ENCODE results near the gene ITGA7. TPM values are rescaled to one million over a fixed set of nuclear protein-coding genes. Genes with fewer than 3 reads are reported as not detected.

ITGA7 gene
- total RNA-seq, 1 donor from 2014 or later = 39.2 TPM

DNA sequence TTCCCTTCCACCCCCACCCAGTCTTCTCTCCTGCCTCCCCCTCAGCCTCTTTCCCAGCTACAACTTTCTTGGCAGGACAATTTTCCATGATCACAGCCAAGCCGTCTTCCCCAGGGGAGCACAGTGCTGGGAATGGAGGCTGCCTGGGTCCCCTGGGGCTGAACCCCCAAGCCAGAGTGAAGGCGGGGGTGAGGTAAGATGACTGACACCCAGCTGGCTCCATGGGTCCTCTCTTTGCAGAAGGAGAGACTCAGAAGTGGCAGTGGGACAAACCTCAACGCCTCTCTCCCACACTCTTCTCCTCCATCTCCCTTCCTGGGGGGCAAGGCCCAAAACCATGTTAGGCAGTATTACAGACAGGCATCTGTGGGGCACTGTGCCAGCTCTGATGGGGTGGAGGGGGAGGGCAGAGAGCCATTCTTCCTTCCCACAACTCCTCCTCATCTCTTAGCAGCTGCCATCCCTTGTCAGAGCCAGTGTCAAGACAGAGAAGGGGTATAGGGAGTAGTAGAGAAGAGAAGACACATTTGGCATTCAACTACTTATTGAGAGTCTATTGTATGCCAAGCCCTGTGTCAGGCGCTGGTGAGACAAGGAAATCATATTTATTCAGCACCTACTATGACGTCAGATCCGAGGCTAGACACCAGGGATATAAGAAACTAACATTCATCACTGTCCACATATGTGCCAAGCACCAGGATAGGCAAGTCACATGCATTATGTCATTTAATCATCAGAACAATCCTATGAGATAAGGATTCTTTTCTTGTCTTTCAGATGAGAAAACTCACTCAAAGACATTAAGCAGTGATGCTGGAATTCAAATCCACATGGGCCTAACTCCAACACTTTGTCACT is 3.6 kb downstream of the ITGA7 start:
- DNase-seq (ENCODE audit: extremely low spot score, unreplicated experiment) = no peak
- Mint-ChIP-seq H3K9me3 (no peaks in the 10 kb centered on the region), H3K27ac (no peak overlapping the region), H3K36me3 (no peaks in the 10 kb centered on the region), H3K4me3 (no peak overlapping the region), H3K4me1 (ENCODE audit: unreplicated experiment) (peaks cover 19% of the 10 kb centered on the region), H3K27me3 (peaks cover 50% of the 10 kb centered on the region)
- TF ChIP-seq, protein P1, sequence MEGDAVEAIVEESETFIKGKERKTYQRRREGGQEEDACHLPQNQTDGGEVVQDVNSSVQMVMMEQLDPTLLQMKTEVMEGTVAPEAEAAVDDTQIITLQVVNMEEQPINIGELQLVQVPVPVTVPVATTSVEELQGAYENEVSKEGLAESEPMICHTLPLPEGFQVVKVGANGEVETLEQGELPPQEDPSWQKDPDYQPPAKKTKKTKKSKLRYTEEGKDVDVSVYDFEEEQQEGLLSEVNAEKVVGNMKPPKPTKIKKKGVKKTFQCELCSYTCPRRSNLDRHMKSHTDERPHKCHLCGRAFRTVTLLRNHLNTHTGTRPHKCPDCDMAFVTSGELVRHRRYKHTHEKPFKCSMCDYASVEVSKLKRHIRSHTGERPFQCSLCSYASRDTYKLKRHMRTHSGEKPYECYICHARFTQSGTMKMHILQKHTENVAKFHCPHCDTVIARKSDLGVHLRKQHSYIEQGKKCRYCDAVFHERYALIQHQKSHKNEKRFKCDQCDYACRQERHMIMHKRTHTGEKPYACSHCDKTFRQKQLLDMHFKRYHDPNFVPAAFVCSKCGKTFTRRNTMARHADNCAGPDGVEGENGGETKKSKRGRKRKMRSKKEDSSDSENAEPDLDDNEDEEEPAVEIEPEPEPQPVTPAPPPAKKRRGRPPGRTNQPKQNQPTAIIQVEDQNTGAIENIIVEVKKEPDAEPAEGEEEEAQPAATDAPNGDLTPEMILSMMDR (conservative IDR thresholded peaks at IDR 0.05) = no peak

DNA sequence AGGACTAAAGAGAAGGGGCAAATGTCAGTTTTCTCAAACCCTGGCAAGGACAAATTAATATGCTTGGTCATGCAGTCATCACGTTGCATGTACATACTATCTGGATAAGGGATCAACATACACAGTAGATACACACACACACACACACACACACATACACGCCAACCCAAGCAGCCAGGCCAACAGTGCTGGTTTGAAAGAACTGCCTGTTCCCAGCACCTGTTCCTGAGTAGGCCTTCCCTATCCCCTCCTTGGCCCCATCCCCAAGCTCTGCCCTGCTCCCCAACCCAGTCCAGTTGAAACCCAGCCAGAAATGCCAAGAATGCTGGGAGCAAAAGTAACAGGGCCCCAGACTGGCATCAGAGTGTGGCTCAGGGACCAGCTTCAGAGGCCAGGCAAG is 4.4 kb downstream of the ITGA7 start:
- no peak overlapping the region for H3K27ac Mint-ChIP-seq
- H3K9me3 Mint-ChIP-seq = no peaks in the 10 kb centered on the region
- no peak for DNase-seq (ENCODE audit: extremely low spot score, unreplicated experiment)
- H3K4me1 Mint-ChIP-seq (ENCODE audit: unreplicated experiment) = peaks cover 11% of the 10 kb centered on the region
- TF ChIP-seq, protein P1 (conservative IDR thresholded peaks at IDR 0.05) = no peak
- H3K27me3 Mint-ChIP-seq = peaks cover 41% of the 10 kb centered on the region
- no peak overlapping the region for H3K4me3 Mint-ChIP-seq
- no peaks in the 10 kb centered on the region for H3K36me3 Mint-ChIP-seq

DNA sequence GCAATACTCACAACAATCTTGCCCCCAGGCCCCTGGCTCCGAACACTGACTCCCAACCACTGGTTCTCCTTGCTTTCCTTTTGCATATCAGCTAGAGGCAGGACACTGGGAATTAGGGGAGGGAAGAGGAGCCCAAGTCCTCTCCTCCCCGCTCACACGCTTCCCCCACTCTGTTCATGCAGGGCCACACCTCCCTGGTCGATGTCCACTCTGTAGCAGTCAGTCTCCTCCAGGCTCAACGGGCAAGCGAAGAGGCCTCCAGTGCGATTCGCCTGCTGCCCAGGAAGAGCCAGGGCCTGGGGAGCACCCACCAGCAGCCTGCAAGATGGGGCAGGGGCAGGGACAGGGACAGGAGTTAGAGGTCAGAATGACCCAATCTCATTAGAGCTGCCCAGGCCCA is 4.8 kb downstream of the ITGA7 start:
- peaks cover 8% of the 10 kb centered on the region for H3K4me1 Mint-ChIP-seq (ENCODE audit: unreplicated experiment)
- no peak for DNase-seq (ENCODE audit: extremely low spot score, unreplicated experiment)
- no peaks in the 10 kb centered on the region for H3K36me3 Mint-ChIP-seq
- no peak overlapping the region for H3K4me3 Mint-ChIP-seq
- TF ChIP-seq, protein P1 (conservative IDR thresholded peaks at IDR 0.05) = no peak
- H3K9me3 Mint-ChIP-seq = no peaks in the 10 kb centered on the region
- peaks cover 37% of the 10 kb centered on the region for H3K27me3 Mint-ChIP-seq
- no peak overlapping the region for H3K27ac Mint-ChIP-seq

DNA sequence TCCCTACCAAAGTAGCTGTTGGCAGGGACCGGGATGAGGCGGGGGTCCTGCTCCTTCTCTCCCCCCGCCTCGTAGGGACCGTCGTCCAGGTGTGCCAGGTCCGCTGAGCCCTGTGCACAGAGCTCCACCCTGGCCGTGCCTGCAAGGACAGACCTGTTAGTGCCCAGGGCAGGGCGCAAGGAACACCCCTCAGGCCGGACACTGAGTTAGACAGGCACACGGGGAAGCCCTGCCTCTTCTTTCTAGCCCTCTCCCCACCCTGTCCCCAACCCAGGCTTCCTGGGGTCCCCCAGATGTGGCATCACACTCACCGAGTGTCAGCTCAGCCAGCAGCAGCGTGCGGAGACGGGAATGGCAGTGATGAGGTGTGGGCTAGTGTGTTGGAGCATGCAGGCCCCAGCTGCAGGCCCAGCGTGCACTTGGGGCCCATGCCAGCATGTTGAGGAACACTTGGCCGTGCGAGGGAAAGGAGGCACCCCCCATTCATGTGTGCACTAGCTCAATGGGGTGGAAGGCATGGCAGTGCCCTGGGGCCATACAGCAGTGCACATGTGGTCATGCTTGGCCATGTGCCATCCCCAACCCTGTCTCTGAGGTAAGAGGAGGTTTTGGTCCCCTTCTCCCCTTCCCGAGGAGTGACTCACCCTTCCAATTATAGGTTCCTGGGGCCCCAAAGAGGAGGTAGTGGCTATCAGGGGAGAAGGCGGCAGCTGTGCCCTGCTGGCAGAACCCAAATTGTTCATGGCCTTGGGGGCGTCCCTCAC is 7.3 kb downstream of the ITGA7 start:
- Mint-ChIP-seq H3K4me1 (ENCODE audit: unreplicated experiment) (no peaks in the 10 kb centered on the region), H3K27ac (no peak overlapping the region), H3K4me3 (no peak overlapping the region), H3K27me3 (peaks cover 16% of the 10 kb centered on the region), H3K36me3 (no peaks in the 10 kb centered on the region), H3K9me3 (no peaks in the 10 kb centered on the region)
- TF ChIP-seq, protein P1 (conservative IDR thresholded peaks at IDR 0.05) = no peak
- no peak for DNase-seq (ENCODE audit: extremely low spot score, unreplicated experiment)

DNA sequence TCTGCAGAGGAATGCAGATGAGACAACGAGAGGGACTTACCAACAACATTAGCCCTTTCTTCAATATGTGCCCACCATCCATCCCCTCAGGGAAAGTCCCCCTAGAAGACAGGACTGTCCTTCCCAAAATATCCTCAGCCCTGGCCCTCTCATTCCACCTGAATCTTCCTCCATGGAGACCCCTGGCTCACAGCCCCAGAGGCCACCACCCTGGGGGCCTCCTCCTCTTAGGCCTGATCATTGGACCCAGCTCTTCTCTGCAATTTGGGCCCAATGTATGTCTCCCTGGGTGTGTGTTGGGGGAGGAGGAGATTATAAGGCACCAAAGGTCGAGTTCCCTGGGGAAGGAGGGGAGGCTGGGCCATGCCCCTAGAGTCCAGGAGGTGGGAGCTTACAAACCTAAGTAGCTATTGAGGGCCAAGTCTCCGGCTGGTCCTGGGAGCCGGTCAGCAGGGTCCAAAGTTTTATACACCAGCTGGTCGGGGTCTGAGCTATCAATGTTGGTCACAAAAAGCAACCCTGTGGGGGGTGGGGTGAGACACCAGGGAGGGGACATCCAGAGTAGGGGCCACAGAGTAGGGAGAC is 8.1 kb downstream of the ITGA7 start:
- H3K9me3 Mint-ChIP-seq = no peaks in the 10 kb centered on the region
- TF ChIP-seq, protein P1 (conservative IDR thresholded peaks at IDR 0.05) = no peak
- H3K36me3 Mint-ChIP-seq = no peaks in the 10 kb centered on the region
- H3K27me3 Mint-ChIP-seq = peaks cover 8% of the 10 kb centered on the region
- H3K27ac Mint-ChIP-seq = no peak overlapping the region
- H3K4me1 Mint-ChIP-seq (ENCODE audit: unreplicated experiment) = no peaks in the 10 kb centered on the region
- H3K4me3 Mint-ChIP-seq = no peak overlapping the region
- no peak for DNase-seq (ENCODE audit: extremely low spot score, unreplicated experiment)
